K562 (cell line): ENCODE measurements around the gene RPTOR. TPM values are rescaled to one million over a fixed set of nuclear protein-coding genes. Genes with fewer than 3 reads are reported as not detected.
A peak's percentile ranks its signal among the peaks of the same experiment; 100 is the strongest.

ENCODE experiments used
- ATAC-seq: fragments of 200-7000 bp; cut with Tn5 transposase; 3 replicates; pipeline ENCODE4 v1.9.1; 2020; ENCODE audit warnings: moderate library complexity
- BruUV-seq: library from RNA; stranded (reverse); fragments of 400-500 nt; replicated peaks from 2 replicates; lab custom pipeline; 2021; lab: Mats Ljungman, UMichigan
- CTCF ChIA-PET: fragments of 300-600 bp; formaldehyde crosslinking; extraction: SDS; loops from one replicate; lab custom pipeline; 2021; ENCODE audit warnings: low intra/inter-chr PET ratio; lab: Yijun Ruan, JAX
- POLR2A ChIA-PET: fragments of 300-600, 350-650 bp; sonication (Branson Sonifier 250); formaldehyde crosslinking; extraction: SDS; loops from one replicate; lab custom pipeline; 2021; ENCODE audit warnings: antibody characterized with exemption, inconsistent platforms; lab: Yijun Ruan, JAX
- DNase-seq, 4 experiments: peaks; one replicate each; pipeline versions ENCODE4 v3.0.0 to v3.0.0-alpha.2; 2011 to 2018; ENCODE audit warnings: low spot score in 3 of 4, mixed read lengths in 3 of 4; ENCODE audit errors: extremely low read depth in 1 of 4
- FAIRE-seq: peaks from 2 replicates; lab custom pipeline; 2011; peaks lifted over from hg19 to GRCh38; lab: Jason Lieb, UNC
- H2AFZ ChIP-seq: 2 replicates; pipeline ENCODE4 v1.6.0; 2011; ENCODE audit warnings: low read depth, low read length, control low read depth, inconsistent platforms
- H3K27ac ChIP-seq: fragments of 200-600 bp; 3 replicates; pipeline ENCODE4 v1.8.0; 2011; ENCODE audit warnings: low read depth, mild to moderate bottlenecking, control low read depth, inconsistent platforms, low read length, moderate library complexity, mixed read lengths; ENCODE audit errors: extremely low read depth
- H3K27me3 ChIP-seq, 2 experiments: fragments of 300-600 bp in 1 of 2; 2 replicates in 1 of 2; 3 replicates in 1 of 2; pipeline versions ENCODE4 v1.6.0 to v1.8.0; 2011; ENCODE audit warnings: inconsistent platforms in 2 of 2, low read length in 2 of 2, mild to moderate bottlenecking in 1 of 2, mixed read lengths in 1 of 2, moderate library complexity in 1 of 2; ENCODE audit not compliant: control insufficient read depth in 2 of 2, insufficient read depth in 2 of 2
- H3K36me3 ChIP-seq: fragments of 300-600 bp; 3 replicates; pipeline ENCODE4 v1.8.0; 2011; ENCODE audit warnings: mild to moderate bottlenecking, low read length, inconsistent platforms; ENCODE audit not compliant: control insufficient read depth, insufficient read depth
- H3K4me1 ChIP-seq, 2 experiments: fragments of 200-600 bp in 1 of 2; replicated peaks in 1 of 2; 2 replicates in 1 of 2; 3 replicates in 1 of 2; pipeline versions ENCODE4 v1.5.1 to v1.8.0; 2011; ENCODE audit warnings: inconsistent platforms in 2 of 2, low read length in 2 of 2, mild to moderate bottlenecking in 1 of 2, mixed read lengths in 1 of 2, moderate library complexity in 1 of 2; ENCODE audit not compliant: control insufficient read depth in 2 of 2, insufficient read depth in 2 of 2
- H3K4me2 ChIP-seq: 2 replicates; pipeline ENCODE4 v1.6.1; 2011; ENCODE audit warnings: low read length, control low read depth, inconsistent platforms, mixed read lengths; ENCODE audit not compliant: insufficient read depth
- H3K4me3 ChIP-seq: fragments of 200-600 bp; sonication (generic), shearing (Covaris generic); 2 replicates; pipeline ENCODE4 v1.5.1; 2016; ENCODE audit warnings: control low read depth, inconsistent platforms
- H3K79me2 ChIP-seq: fragments of 200-600 bp; 3 replicates; pipeline ENCODE4 v1.8.0; 2011; ENCODE audit warnings: low read length, inconsistent platforms; ENCODE audit not compliant: control insufficient read depth, insufficient read depth
- H3K9ac ChIP-seq, 2 experiments: 2 replicates each; pipeline versions ENCODE4 v1.6.0 to v1.6.1; 2011; ENCODE audit warnings: low read depth in 2 of 2, low read length in 2 of 2, control low read depth in 1 of 2, inconsistent platforms in 1 of 2, mild to moderate bottlenecking in 1 of 2, mixed read lengths in 1 of 2; ENCODE audit not compliant: insufficient read depth in 1 of 2
- H3K9me1 ChIP-seq: one replicate; pipeline ENCODE4 v1.6.0; 2011; ENCODE audit warnings: inconsistent platforms, mild to moderate bottlenecking, low read length, moderate library complexity; ENCODE audit not compliant: control insufficient read depth, insufficient read depth
- H3K9me3 ChIP-seq: replicated peaks from 2 replicates; pipeline ENCODE4 v1.5.1; 2011; ENCODE audit warnings: low read depth, low read length, inconsistent platforms; ENCODE audit not compliant: control insufficient read depth, insufficient read depth
- H4K20me1 ChIP-seq: replicated peaks from 2 replicates; pipeline ENCODE4 v1.6.1; 2011; ENCODE audit warnings: low read length, inconsistent platforms, mixed read lengths; ENCODE audit not compliant: control insufficient read depth, insufficient read depth
- CCNT2 ChIP-seq: IDR thresholded peaks from 2 replicates; pipeline ENCODE4 v1.6.1; 2011; ENCODE audit warnings: borderline replicate concordance, low read depth, mild to moderate bottlenecking, moderate library complexity, mixed read lengths, low read length; ENCODE audit not compliant: insufficient read length; ENCODE audit errors: extremely low read depth
- GABPB2 ChIP-seq: fragments of 250-450 bp; sonication (Bioruptor Pico); conservative IDR thresholded peaks from 2 replicates; pipeline ENCODE4 v1.5.1; 2021; ENCODE audit warnings: mild to moderate bottlenecking
- HDAC6 ChIP-seq: IDR thresholded peaks from 2 replicates; pipeline ENCODE4 v1.6.1; 2012; ENCODE audit warnings: low read depth, mild to moderate bottlenecking, control low read depth, inconsistent platforms, low read length, moderate library complexity
- MAFF ChIP-seq: IDR thresholded peaks from 2 replicates; pipeline ENCODE4 v1.6.1; 2012; ENCODE audit warnings: low read length, improper control_type of control experiment
- MTF1 ChIP-seq: fragments of 250-450 bp; sonication (Bioruptor Pico); IDR thresholded peaks from 2 replicates; pipeline ENCODE4 v1.9.0; 2021; ENCODE audit warnings: moderate library complexity, mild to moderate bottlenecking, inconsistent platforms, borderline replicate concordance
- NFIC ChIP-seq: fragments of 450-650 bp; IDR thresholded peaks from 2 replicates; pipeline ENCODE4 v1.6.1; 2017; ENCODE audit warnings: mild to moderate bottlenecking, inconsistent platforms
- NR1H2 ChIP-seq: sonication (generic); formaldehyde crosslinking; IDR thresholded peaks from 2 replicates; pipeline ENCODE4 v1.4.0; 2020; ENCODE audit warnings: mild to moderate bottlenecking, missing genetic modification reagents
- RBM22 ChIP-seq: fragments of 200-400 bp; formaldehyde crosslinking; IDR thresholded peaks from 2 replicates; pipeline ENCODE4 v1.6.1; 2018; ENCODE audit warnings: low read length, low read depth; ENCODE audit not compliant: poor library complexity, severe bottlenecking
- ZC3H8 ChIP-seq: fragments of 450-650 bp; IDR thresholded peaks from 2 replicates; pipeline ENCODE4 v1.6.1; 2017
- ZNF124 ChIP-seq: sonication (generic); formaldehyde crosslinking; IDR thresholded peaks from 2 replicates; pipeline ENCODE4 v1.8.1; 2022; ENCODE audit warnings: missing genetic modification reagents
- WGBS: fragments of 100-300 bp; shearing (Covaris generic); methylation state at CpG from one replicate; pipeline ENCODE4 v1.1.6; 2016; ENCODE audit warnings: low coverage, mixed read lengths; ENCODE audit not compliant: insufficient coverage; ENCODE audit errors: missing lambda C conversion rate; 5-methylcytosine and 5-hydroxymethylcytosine counted together
- in situ Hi-C: fragments of 300-500 bp; cut with MboI; formaldehyde crosslinking; loops from 4 replicates; pipeline ENCODE4 v1.15.0; 2018; ENCODE audit warnings: inconsistent platforms, mixed read lengths
- intact Hi-C: fragments of 100-400 bp; cut with micrococcal nuclease; formaldehyde crosslinking; loops from 2 replicates; pipeline ENCODE4 v1.14.2; 2022
- polyA plus RNA-seq, 8 experiments: library from polyadenylated mRNA; depleted of rRNA in 4 of 8; stranded (reverse) in 5 of 8; unstranded in 3 of 8; fragments of >200 nt; fragmentation: Nextera tagmentation in 2 of 8; fragmentation: Illumina TruSeq in 1 of 8; extraction: Ambion mirVana in 2 of 8; extraction: Trizol in 1 of 8; gene quantifications; 2 replicates each; pipeline versions ENCODE4 v1.2.1 to v1.2.3, GENCODE V29; 2011 to 2014; ENCODE audit warnings: inconsistent platforms in 1 of 8, missing spikeins in 1 of 8
- total RNA-seq, 7 experiments: library from RNA; depleted of rRNA in 6 of 7; stranded (reverse); fragments of >200 nt in 6 of 7; fragmentation: Illumina TruSeq in 2 of 7; extraction: Trizol in 2 of 7; gene quantifications; 2 replicates each; pipeline versions ENCODE4 v1.2.1 to v1.2.3, GENCODE V29; 2011 to 2021; ENCODE audit warnings: low replicate concordance in 1 of 7

RPTOR gene
- total and polyA plus RNA-seq, 9 of the 15 experiments (the other 6 are each of a cell fraction or from before 2014, with no cell fraction given): 0.24 to 54.1 (median 10.2) TPM

GRCh38 chr17:80795090-80795580, 250.5 kb downstream of the RPTOR start (continued):
- TF ChIP-seq GABPB2 (CRISPR knock-in tag) (no peak), CCNT2 (no peak), MAFF (no peak), ZNF124 (no peak), HDAC6 (no peak), NR1H2 (CRISPR knock-in tag) (no peak)

- CTCF ChIA-PET: no interaction called here
- Histone ChIP-seq H4K20me1 (no peaks in the 10 kb centered on the region), H3K4me1 (peaks cover 23 to 24% of the 10 kb centered on the region in 2 experiments), H3K79me2 (peaks cover 4% of the 10 kb centered on the region; the same call in 1 of the 3 replicates), H3K9me1 (peaks cover 6% of the 10 kb centered on the region), H3K27me3 (no peaks in the 10 kb centered on the region), H3K4me2 (no peak overlapping the region), H3K4me3 (no peak overlapping the region), H3K36me3 (peaks cover 22% of the 10 kb centered on the region; the same call in 2 of the 3 replicates), H3K9ac (peak overlapping the region in 1 of 2 experiments; percentile 36; a peak in 1 of 4 replicates), H3K27ac (no peak overlapping the region), H2AFZ (no peak overlapping the region), H3K9me3 (no peaks in the 10 kb centered on the region; the same call in 1 of the 2 replicates)
- intact Hi-C loops: no loop called here
- no TSS peak for BruUV-seq
- 92% methylated on average over 14 of the region's 14 CpGs for WGBS
- ATAC-seq: no peak
- no peak for DNase-seq
- no peak for FAIRE-seq
- POLR2A ChIA-PET: no interaction called here
- in situ Hi-C loops: no loop called here
- TF ChIP-seq RBM22: peak; percentile 48
- no peak for TF ChIP-seq ZC3H8
- TF ChIP-seq NFIC: peak; percentile 48
- TF ChIP-seq MTF1 (CRISPR knock-in tag): no peak
Measured at GRCh38 chr17:80795754-80796153, 251.1 kb downstream of the RPTOR start.
